ENCODE data around the gene TRPM3. TPM values are rescaled to one million over a fixed set of nuclear protein-coding genes. Genes with fewer than 3 reads are reported as not detected.

Gene TRPM3
- total RNA-seq, 1 experiment from 2014 or later, result 5.4 TPM

- Mint-ChIP-seq H3K4me3 (no peak overlapping the region), H3K27ac (no peak overlapping the region), H3K9me3 (no peaks in the 10 kb centered on the region), H3K36me3 (no peaks in the 10 kb centered on the region), H3K4me1 (no peaks in the 10 kb centered on the region), H3K27me3 (ENCODE audit: low read depth) (no peaks in the 10 kb centered on the region)
- ATAC-seq, result no peak
- CTCF ChIA-PET, result no interaction called here
- DNase-seq (ENCODE audit: low spot score), result no peak
- POLR2A ChIA-PET, result no interaction called here
- no peak for TF ChIP-seq TEAD1 (CRISPR knock-in tag; IDR thresholded peaks at IDR 0.05)
- TF ChIP-seq ZNF423 (CRISPR knock-in tag; IDR thresholded peaks at IDR 0.05), result no peak
- no peak for TF ChIP-seq FOXJ3 (CRISPR knock-in tag; IDR thresholded peaks at IDR 0.05; ENCODE audit: borderline replicate concordance)
- no peak for TF ChIP-seq ESRRA (CRISPR knock-in tag; IDR thresholded peaks at IDR 0.05; ENCODE audit: borderline replicate concordance)
- TF ChIP-seq ATF3 (CRISPR knock-in tag; conservative IDR thresholded peaks at IDR 0.05), result no peak
- no peak for TF ChIP-seq ZSCAN18 (CRISPR knock-in tag; IDR thresholded peaks at IDR 0.05)
- TF ChIP-seq ERG (CRISPR knock-in tag; IDR thresholded peaks at IDR 0.05), result no peak
- TF ChIP-seq SOX15 (CRISPR knock-in tag; IDR thresholded peaks at IDR 0.05), result no peak
- TF ChIP-seq HMGXB4 (CRISPR knock-in tag; IDR thresholded peaks at IDR 0.05), result no peak
- no peak for TF ChIP-seq E2F5 (CRISPR knock-in tag; IDR thresholded peaks at IDR 0.05)
- TF ChIP-seq ZNF512 (CRISPR knock-in tag; IDR thresholded peaks at IDR 0.05; ENCODE audit: borderline replicate concordance), result no peak
- no peak for TF ChIP-seq FOXP1 (CRISPR knock-in tag; IDR thresholded peaks at IDR 0.05; ENCODE audit: borderline replicate concordance)
- no peak for TF ChIP-seq ZNF425 (CRISPR knock-in tag; conservative IDR thresholded peaks at IDR 0.05)
- no peak for TF ChIP-seq CBFB (CRISPR knock-in tag; IDR thresholded peaks at IDR 0.05; ENCODE audit: low read depth)
- TF ChIP-seq CREM (CRISPR knock-in tag; IDR thresholded peaks at IDR 0.05), result no peak
- TF ChIP-seq TP53 (CRISPR knock-in tag; IDR thresholded peaks at IDR 0.05), result no peak
Measured at GRCh38 chr9:70840266-70840665, 281.2 kb downstream of the TRPM3 start.

GRCh38 chr9:70835323-70835722 is 286.1 kb downstream of the TRPM3 start:
- ATAC-seq, result no peak
- no peak for DNase-seq (ENCODE audit: low spot score)
- ChIA-PET POLR2A (no interaction called here), CTCF (no interaction called here)
- no peak overlapping the region for H3K4me3 Mint-ChIP-seq
- H3K27me3 Mint-ChIP-seq (ENCODE audit: low read depth), result no peaks in the 10 kb centered on the region
- H3K9me3 Mint-ChIP-seq, result no peaks in the 10 kb centered on the region
- peaks cover 6% of the 10 kb centered on the region; the same call in 1 of the 2 replicates for H3K4me1 Mint-ChIP-seq
- H3K36me3 Mint-ChIP-seq, result no peaks in the 10 kb centered on the region
- no peak overlapping the region for H3K27ac Mint-ChIP-seq
- TF ChIP-seq SP1 (CRISPR knock-in tag; conservative IDR thresholded peaks at IDR 0.05) (no peak), ZMAT4 (CRISPR knock-in tag; IDR thresholded peaks at IDR 0.05) (no peak), ZNF671 (CRISPR knock-in tag; IDR thresholded peaks at IDR 0.05) (no peak), ZNF138 (CRISPR knock-in tag; conservative IDR thresholded peaks at IDR 0.05) (no peak), ZNF263 (CRISPR knock-in tag; IDR thresholded peaks at IDR 0.05; ENCODE audit: low read depth) (no peak), NR2C2 (CRISPR knock-in tag; IDR thresholded peaks at IDR 0.05) (no peak), ATF1 (CRISPR knock-in tag; IDR thresholded peaks at IDR 0.05) (no peak), MLX (CRISPR knock-in tag; IDR thresholded peaks at IDR 0.05) (no peak)

Measured in WTC11 (cell line).